HG03097 (cell line): ENCODE measurements around the gene CTDSPL.
"Not testable (repeated sequence)": the region's sequence is repeated elsewhere in the genome, so short reads cannot be mapped to it uniquely, and the experiment has no call there.

ENCODE experiments used
- ATAC-seq: cut with Tn5 transposase; IDR thresholded peaks from one replicate; pipeline ENCODE4 v1.9.1; 2021; ENCODE audit not compliant: unreplicated experiment, low FRiP score

Gene CTDSPL

DNA sequence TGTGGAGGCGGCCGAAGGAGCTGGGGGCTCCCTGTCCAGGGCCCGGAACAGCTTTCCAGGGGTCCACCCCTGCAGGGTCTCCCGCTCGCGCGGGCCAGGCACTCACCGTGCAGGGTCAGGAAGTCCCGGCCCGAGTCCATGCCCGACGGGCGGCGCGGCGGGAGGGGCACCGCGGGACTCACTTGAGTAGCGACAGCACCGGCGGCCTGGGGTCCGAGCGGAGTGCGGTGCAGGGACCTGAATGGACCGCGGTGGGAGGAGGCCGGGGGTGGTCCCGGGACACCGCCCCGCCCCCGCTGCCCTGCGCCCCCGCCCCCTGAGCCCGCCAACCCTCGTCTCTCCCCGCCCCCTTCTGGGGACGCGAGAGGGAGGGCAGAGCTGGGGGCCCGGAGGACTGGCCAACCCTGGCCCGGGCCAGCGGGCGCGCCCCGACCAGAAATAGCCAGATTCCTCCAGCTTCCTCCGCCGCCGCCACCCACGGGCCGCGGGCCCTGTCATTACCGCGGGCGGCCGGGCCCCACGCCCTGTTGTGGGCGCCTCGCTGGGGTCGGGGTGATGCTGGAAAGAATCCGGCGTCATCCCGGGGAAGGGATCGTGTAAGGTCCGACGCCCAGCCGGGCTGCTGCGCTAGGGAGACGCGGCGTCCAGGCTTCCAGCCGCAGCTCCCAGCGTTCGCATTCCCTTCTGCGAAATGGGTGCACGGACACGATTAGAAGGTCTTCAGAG is 167.9 kb downstream of the CTDSPL start, which contains the start of gene PLCD1:
Gene PLCD1 (minus strand): TSS at position 243 of the 726 bp plus-strand sequence. CDS start 103 bp downstream, at position 140.
- ATAC-seq = no peak

DNA sequence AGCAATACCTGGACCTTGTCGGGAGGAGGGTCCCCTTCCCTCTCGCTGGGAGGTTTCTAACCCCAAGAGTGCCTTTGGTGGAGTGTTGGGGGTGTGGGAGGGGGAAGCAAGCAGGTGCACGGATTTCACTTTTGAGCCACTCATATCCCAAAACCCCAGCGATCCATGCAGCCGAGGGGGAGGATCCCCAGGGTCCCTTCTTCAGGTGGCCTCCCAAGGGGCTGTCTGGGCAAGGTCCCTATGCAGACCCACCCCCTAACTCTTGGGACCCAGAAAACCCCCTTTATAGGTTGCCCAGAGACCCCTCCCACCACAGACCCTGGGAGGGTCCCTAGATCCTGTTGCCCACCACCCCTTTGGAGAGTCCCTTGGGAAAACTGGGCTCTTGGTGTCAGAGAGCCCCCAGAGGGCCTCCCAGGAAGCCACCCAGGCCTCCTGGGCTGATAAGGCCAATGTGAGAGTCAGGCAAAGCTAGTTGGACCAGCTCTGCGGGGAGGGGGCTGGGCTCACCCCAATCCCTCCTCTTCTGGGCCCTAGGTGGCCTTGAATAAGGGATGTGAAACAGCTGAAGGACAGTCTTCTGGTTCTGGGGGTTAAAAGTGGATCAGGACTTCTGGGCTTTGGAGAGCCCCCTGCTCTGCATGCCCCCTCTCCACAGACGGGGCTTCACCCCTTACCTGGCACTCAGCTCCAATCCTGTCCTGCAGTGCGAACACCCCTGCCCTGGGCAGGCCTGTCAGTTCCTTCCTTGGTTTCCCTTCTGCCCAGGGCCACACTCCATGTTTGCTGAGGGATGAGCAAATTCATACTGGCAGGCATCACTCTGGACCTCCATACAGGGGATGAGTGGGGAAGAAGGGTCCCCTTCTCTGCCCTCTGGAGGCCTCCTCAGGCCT is 168.7 kb downstream of the CTDSPL start:
- no peak for ATAC-seq

DNA sequence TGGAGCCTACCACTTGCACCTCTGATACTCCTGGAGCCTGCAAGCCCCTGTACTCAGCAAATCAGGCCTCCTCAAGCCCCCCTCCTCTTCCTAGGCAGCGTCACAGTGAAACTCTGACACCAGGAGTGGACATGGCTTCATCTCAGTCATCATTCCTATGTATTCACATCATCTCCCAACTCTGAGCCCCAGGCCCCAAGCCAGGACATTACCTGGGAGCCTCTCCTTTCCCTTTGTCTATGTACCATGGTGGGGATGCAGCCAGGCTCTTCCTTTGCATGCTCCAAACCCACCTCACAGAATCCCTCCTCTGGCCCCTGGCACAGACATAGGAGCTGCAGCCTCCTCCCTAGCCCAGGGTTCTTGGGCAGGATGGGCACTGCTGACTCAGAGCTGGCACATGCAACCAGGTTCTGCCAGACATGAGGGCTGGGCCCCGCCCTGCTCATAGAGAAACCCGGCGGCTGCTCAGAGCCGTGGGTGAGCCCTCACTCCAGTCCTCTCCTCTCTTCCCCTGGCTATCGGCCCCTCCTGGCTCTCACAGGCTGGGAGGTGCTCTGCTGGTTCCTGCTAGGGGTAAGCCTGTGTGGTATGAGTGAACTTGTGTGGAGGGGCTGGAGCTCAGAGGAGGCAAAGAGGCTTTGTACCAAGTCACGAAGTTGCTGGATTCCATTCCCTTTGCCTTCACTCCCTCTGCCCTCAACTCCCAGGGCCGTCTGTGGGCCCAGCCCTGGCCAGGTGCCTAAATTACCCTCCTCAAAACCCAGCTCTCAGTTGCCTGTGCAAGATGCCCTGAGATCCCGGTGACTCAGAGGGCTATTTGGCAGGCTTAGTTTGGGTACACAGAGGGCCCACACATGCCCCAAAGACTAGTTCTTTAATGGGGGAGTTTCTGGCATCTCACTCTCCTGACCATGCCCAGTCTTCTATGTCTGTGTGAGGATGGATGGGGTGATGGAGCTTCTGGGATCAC is 169.6 kb downstream of the CTDSPL start:
- ATAC-seq = no peak

DNA sequence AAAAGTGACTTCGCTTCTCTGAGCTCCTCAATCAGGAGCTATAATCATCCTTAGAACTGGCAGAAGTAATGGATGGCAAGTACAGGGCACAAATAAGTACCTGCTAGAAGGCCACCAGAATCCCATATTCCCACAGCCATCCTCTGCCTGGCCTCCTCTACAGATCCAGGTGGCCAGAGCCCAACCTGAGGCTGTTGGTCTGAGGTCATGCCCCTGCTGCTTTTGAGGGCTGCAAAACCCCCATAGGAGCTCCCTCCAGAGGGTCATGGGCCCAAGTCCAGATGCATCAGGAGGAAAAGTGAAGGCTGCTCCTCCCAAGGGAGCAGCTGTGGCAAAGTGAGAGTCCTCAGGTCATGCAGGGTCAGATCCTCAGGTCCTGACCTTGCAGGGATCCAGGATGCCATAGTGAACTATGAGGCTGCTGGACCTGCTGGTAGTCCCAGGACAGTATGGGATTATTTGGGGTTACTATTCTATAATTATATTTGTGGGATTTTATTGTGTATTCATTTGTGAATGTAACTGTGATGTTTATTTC is 170.7 kb downstream of the CTDSPL start:
- no peak for ATAC-seq

DNA sequence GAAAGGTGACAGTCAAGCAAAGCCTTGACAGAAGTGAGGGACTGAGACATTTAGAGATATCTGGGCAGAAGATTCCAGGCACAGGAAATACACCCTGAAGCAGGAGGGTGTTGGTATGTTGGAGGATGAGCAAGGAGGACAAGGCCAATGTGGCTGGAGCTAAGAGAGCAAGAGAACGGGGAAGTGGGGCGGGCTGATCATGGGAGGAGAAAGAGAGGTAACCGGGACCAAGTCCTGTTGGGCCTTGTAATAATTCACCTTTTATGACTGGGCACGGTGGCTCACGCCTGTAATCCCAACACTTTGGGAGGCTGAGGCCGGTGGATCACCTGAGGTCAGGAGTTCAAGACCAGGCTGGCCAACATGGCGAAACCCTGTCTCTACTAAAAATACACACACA is 171.9 kb downstream of the CTDSPL start:
- ATAC-seq = not testable (repeated sequence)
